GM18498 (cell line): Measurements from ENCODE around the gene PTPRT.

ENCODE experiments used
- ATAC-seq: cut with Tn5 transposase; IDR thresholded peaks from one replicate; pipeline ENCODE4 v1.9.1; 2021; ENCODE audit warnings: mild to moderate bottlenecking, moderate library complexity; ENCODE audit not compliant: unreplicated experiment

PTPRT gene

DNA sequence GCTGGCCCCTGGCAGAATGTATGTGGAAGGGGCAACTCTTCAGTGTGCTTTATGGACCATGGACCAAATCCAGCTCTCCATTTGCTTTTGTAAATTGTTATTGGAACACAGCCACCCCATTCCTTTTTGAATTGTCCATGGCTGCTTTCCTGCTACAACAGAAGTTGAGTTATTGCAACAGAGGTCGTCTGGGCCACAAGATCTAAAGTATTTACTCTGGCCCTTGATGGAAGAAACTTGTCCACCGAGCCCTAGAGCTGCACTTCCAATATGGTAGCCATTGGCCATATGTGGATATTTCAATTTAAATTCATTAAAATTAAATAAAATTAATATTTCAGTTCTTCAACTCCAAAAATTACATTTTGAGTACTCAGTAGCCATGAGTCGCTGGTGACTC is 543.5 kb downstream of the PTPRT start:
- no peak for ATAC-seq

DNA sequence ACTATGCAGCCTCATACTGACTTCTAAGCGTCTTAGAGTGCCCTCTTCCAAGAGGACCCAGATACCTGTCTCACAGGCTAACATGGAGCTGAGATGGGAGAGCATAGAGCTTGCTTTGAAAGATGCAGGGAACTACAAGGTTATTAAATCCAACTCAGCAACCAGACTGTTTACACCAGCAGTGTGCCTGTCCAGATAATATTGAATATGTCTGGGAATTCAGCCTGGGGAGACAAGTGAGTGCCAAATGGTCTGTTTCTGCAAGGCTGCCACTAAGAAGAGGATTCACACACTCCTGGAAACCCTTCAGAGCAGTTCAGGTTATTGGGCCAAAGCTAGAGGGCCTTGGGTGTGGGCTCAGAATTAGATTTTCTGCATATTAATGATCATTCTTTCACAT is 547.8 kb downstream of the PTPRT start:
- no peak for ATAC-seq

DNA sequence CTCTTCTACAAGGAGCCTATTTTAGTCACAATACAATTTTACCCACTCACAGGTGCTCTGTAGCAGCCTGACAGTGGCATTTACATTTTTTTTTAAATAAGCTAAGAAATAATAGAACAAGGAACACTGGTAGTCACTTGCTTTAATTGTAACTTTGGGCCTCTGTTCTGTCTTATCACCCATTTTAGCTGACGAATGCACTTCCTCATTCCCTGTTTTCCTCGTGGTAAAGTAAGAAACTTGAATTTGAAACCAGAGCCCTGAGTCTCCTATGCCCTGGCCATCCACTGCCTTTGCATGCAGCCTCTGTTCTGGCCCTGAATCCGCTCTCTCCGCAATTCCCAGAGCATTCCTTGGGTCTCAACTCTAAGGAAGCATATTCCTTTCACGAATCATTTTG is 550.6 kb downstream of the PTPRT start:
- ATAC-seq, result no peak

DNA sequence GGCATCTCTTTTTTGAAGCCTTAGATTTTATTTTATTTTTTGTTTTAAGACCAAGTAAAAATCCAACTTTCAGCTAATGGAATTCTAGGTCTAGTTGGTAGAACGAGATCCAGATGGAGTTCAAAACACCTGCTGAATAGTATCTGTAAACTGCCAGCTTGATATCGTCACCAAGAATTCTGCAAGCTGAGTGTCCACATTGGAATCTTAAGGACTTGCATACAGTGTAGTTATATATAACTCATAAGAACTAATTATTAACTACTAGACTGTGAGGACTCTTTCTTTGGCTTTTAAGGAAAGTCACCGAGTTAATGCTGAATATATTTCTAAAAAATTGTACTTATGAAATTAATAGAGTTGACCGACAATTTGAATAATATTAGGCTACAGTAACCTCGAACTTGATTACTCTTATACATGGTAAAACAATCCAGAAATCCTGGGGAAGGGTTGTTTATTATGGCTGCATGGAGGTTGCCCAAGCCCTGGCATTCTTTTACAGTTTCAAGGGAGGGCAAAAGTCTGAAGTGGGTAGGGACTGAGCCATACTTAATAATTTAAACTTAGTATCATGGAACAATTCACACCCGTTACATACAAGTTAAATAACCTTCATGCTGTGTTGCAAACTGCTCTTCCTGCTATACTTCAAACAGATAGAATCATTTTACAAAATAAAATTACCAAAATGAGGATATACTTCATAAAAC is 553.9 kb downstream of the PTPRT start:
- no peak for ATAC-seq

DNA sequence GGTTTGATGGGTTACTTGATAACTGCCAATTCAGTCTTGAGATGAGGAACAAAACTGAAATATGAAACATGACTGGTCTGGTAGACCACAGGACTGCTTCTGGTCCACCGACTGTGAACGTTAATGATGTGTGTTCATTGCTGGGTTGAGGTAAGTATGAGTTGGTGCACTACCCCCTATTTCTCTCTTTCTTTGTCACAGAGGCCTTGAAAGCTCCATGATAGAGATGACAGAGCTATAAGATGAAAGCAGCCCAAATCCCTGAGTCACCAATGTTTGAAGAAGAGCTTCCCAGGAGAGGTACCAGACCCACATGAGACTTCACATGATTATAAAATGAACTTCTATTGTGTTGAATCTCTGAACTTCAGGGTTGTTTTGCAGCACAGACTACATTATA is 555.5 kb downstream of the PTPRT start:
- ATAC-seq, result no peak

DNA sequence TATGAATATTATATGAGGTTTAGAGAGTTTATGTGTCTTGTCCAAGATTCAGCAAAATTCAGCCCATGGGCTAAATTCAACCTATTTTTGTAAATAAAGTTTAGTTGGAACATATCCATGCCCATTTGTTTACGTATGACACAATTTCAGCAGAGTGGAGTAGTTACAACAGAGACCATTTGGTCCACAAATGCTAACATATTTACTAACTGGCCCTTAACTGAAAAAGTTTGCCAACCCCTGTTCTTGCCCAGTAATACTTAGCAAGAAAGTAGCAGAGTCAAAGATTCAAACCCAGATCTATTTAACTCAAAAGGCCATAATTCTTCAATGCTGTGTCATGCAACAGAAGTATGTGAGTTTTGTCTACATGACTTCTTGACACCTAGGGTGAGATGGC is 561.0 kb downstream of the PTPRT start:
- no peak for ATAC-seq

DNA sequence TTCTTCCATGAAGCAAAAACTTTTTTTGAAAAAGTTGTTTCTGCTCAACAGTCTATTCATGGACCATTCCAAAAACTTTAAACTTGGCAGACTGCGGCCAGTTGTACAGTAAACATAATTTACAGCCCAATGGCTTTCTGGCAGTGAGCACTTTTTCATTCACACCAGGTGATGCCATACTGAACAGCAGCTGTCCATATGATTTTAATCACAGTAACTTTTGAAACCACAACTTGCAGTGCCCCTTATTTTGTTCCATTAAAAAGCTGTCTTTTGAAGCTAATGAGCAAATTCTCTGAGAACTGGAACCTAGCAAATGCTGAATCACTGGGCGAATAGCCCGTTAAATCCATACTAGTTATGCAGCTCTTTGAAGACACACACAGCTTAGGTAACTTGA is 576.6 kb downstream of the PTPRT start:
- ATAC-seq, result no peak

DNA sequence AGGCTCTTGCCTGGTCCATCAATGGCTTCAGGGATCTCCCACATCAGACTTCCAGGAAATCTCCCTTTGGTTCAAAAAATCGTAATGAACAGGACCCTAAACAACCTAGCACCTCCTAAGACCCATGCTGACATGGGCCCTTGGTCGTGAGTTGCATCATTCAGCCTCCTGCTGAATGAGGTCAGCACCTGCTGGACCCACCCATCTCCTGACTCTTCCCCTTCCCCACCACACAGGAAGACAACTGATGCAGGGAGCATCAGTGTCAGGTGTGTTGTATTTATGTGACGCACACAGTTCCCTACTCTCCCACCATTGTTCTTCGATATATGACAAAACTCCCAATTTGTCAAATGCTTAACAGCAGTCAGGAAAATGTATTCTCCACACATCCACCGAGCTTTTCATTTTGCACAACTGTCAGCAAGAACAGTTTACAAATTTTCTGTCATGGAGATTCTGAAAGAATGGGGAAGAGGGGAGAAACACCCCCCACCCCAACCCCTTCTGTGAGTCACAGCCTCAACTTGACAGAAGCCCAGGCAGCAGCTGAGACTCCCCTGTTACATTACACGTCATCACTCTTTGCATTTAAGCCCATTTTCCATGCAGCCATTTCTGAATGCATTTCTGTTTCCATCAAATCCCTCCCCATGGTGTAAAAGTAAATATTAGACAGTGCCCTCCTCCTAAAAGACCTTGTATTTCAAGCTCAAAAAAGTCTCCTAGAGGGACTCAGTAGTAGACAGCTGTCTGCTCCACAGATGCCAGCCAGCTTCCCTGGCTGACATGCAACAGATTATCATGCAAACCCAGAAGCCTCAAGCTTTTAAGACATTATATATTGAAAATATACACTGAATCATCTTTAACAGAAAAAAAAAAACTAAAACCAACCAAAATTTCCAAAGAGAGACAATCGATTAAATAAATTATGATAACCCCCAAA is 577.5 kb downstream of the PTPRT start:
- ATAC-seq, result no peak

DNA sequence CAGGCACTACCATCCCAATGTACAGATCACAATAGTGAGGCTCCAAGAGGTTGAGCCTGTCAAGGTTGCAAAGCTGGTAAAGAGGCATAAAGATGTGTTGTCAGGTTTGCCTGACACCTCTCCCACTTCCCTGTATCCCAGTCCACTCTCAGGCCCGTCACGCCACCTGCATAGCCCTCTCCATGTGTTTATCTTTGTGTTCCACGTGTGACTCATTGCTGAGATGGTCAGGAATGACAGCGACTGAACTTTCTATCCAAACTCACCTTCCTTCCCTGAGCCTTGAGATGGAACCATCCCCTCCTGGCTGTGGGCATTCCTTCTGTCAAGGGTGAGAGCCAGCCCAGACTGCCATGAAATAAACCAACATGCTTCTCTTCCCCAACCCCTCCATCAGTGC is 578.3 kb downstream of the PTPRT start:
- no peak for ATAC-seq

DNA sequence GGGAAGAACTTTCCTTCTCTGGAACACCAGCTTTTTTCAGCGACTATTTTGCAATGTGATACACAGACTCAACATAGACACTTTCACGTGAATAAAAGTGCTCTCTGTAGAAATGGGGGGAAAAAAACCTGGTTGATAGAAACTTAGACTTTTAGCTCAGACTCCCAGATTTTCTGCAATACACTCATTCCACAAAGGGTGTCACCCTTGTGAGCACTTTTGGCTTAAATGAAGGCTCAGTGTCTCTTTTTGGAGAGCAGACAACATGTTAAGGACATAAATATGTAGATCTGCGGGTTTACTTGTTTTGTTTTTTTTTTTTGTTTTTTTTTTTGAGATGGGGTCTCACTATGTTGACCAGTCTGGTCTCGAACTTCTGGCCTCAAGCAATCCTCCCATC is 579.6 kb downstream of the PTPRT start:
- ATAC-seq, result no peak

DNA sequence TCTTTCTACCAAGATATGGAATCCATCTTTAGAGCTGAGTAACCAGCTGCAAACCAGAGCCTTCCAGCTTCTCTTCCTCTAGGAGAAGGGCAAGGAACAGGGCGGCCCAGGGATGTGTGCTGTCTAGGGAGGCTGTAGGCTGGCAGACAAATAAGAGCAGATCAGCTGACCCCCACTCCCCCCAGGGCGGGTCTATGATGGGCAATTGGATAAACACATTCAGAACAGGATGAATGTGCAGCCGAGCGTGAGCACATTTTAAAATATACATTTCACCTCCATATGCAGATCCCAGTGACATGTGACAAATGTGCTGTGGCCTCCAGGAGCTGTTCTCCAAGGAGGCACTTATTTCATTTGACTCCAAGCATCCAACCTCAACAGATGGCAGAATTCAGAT is 580.1 kb downstream of the PTPRT start:
- ATAC-seq, result no peak

DNA sequence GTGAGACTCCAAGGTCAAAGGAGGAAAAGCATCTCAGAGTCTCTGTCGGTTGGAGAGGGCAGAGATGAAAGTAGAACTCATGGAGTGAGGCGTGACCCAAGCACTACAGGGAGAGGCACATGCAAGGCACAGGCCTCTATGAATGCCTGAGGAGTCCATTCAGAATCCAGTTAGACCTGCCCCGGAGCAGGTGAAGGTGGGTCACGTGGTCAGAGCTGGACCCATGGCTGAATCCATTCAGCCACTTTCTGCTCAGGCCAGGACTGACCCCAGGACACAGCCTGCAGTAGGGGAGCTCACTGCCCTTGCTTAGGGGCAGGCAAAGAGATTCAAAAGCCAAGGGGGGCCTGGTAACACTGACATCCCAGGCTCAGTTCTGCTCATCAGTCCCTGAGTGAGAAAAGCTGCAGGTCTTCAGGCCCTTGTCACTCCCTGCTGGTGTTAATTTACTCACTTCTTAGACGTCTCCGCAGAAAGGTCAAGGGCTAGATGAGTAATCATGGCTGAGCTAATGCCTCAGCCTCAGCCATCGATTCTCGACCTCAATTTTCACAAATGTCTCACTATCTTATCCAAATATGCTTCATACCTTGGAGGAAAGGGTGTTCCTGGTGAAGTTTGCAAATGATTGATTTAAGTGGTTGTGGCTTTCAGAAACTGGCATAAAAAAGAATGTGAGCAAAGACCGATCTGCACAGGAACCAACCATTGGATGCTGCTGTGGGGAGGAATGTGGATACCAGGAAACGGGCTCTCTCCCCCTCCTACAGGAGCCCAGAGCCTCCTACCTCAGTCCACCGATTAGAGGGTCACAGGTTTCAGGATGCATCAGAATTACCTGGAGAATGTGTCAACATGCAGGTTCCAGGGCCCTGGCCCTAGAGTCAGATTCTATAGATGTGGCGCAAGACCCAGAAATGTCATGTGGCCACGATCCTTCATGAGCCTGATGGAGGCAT is 584.4 kb downstream of the PTPRT start:
- no peak for ATAC-seq

DNA sequence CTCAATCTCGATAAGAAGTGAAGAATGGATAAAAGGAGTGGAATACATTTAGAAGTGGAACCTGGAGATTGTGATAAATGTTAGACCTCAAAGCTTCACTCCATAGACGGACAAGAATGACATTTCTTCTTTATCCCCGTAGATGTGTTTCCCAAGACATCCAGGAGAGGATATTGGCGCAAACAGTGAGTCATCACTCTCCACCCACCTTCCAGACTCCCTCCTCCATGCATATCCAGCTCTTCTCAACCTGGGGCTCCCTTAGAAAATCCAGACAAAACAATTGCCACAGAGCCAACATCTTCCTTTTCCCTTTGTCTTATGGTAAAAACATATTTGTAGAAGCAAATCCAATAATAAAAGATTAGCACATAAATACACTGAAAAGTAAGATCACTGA is 586.1 kb downstream of the PTPRT start:
- no peak for ATAC-seq

DNA sequence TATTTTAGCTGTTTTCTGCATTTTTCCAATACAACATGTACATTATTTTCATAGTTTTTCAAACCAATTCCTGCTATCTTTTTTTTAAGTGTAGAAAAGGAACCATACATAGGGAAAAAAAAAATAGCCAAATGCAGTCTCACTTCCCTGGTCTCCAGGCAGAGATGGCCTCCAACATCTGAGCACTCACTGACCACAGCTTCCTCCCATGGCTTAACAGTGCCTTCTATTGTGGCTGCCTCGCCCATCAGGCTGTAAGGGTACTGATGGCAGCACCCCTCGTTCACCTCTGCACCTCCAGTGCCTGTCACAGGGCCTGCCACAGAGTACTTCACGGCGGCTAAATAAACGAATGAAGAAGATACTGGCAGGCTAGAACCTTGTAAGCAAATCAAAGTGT is 591.1 kb downstream of the PTPRT start:
- ATAC-seq, result no peak

DNA sequence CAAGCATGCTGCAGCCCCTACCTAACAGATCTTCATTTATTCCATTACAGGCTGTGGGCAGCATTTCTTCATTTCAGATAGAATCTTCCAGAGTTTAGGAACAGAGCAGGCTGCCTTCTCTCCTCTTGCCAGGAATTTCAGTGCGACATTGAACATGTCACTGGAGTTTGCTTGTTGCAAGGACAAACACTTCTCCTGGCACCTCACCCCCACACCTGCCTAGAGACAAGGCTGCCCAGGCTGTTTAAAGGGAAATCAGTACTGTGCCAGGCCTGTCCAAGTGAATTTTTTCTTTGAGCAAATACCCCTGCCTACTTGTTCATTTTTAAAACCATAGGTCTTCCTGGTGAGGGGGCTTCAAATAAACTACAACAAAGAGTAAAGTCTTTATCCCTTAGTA is 594.1 kb downstream of the PTPRT start:
- ATAC-seq, result no peak

DNA sequence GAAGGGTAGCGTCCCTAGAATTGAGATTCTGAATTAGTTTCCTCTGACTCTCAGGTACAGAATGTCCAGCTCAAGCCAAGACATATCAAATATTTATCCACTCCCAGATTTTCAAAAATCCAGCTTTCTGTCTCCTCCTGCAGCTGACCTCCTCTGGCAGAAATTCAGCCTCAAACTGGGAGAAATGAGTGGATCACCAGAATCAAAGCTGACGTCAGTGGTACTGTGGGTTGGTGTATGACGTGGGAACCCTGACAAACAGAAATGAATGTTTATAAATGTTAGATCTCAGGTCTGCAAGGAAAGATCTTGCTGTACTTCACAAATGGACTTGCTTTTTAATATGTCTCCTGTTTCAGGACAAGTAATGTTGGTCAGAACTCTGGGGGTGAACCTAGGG is 595.0 kb downstream of the PTPRT start:
- no peak for ATAC-seq

DNA sequence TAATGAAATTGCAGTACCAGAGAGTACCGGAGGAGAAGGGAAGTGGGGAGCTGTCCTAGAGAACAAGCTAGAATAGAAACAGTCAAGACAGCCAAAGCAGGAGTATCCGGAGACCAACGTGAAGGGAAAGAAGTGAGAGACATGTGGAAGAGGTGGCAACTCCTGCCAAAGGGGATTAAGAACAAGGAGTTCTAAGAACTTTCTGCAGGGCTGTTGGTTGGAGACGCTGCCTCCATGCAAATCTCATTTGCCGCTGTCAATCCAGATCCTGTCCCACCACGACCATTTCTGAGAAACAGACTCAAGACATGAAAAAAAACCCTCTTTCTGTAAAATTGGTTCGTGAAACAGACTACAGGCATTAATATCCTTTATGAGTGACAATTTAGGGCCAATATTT is 595.7 kb downstream of the PTPRT start:
- ATAC-seq, result no peak

DNA sequence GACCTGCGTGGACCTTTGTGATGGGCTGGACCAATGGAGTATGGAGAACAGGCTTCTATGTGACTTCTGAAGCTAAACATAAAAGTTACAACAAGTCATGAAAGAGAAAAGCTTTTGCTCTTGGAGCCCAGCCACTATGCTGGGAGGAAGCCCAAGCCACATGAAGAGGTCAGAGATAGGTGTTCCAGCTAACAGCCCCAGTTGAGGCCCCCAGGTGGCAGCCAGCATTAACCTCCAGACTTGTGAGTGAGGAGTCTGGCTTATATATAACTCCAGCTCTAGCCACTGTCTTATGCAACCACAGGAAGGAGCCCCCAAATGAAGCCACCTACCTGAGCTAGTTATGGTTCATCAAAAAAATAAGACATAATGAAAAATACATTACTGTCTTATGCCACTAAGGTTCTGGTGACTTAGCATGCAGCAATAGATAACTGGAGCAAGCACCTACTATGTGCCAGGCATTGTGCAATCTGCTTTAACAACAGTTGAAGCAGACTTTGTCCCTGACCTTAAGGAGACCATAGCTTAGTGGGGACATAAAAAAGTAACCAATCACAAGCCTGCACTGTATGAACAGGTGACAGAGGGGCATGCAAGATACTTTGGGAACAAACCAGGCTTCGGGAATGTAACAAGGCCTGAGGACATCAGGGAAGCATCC is 599.6 kb downstream of the PTPRT start:
- no peak for ATAC-seq

DNA sequence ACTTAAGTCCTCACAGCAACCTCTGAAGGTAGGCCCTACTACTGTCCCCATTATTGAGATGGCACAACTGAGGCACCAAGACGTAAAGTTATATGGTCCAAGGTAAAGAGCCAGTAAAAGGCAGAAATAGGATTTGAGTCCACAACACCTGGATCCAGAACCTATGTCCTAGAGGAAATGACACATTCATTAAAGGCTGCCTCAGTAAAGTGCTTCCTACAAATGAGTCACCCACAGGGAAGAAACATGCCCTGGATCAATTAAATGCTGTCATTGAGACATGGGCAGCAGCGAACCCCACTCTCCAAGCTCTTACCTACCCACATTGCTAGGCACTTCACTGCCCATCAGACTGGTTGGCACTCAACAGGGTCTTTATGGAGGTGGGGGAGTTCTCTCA is 600.9 kb downstream of the PTPRT start:
- ATAC-seq, result no peak

DNA sequence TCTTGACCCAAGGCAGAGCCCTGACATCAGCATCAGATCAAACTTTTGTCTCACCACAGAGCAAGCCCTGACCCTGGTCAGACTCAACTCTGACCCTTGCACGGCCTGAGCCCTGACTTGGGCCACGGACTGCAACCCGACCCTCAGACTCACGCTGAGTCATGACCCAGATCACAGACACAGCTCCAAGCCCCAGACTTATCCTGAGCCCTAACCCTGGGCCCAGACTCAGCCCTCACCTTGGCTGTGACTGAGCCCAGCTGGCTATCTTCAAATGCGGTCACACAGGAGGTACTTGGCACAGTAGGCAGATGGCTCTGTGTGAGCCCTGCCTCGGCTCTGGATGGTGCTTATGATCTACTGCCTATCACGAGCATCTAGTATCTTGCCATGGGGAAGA is 602.3 kb downstream of the PTPRT start:
- ATAC-seq, result no peak

DNA sequence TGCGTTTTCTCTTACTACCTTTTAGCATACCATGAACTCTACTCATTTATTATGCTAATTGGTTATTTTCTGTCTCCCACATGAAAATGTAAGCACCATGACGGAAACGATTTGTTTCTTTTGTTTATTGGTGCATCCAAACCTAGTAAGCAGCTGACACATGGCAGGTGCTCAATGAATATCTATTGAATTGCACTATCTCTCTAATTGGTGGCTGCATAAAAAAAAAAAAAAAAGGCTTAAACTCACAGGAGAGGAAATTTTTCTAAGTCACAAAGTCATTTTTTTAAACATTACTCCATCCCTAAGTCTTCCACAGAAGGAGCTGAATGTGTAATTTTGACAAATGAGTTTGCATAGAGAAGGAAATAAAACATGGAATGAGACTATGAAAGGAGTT is 608.4 kb downstream of the PTPRT start:
- ATAC-seq, result no peak
